GM21528 (cell line): ENCODE results near the gene TEX22.

Source experiments
- ATAC-seq: cut with Tn5 transposase; IDR thresholded peaks from one replicate; pipeline ENCODE4 v1.9.1; 2021; ENCODE audit warnings: mild to moderate bottlenecking, moderate library complexity; ENCODE audit not compliant: unreplicated experiment, low FRiP score

The TEX22 gene

DNA sequence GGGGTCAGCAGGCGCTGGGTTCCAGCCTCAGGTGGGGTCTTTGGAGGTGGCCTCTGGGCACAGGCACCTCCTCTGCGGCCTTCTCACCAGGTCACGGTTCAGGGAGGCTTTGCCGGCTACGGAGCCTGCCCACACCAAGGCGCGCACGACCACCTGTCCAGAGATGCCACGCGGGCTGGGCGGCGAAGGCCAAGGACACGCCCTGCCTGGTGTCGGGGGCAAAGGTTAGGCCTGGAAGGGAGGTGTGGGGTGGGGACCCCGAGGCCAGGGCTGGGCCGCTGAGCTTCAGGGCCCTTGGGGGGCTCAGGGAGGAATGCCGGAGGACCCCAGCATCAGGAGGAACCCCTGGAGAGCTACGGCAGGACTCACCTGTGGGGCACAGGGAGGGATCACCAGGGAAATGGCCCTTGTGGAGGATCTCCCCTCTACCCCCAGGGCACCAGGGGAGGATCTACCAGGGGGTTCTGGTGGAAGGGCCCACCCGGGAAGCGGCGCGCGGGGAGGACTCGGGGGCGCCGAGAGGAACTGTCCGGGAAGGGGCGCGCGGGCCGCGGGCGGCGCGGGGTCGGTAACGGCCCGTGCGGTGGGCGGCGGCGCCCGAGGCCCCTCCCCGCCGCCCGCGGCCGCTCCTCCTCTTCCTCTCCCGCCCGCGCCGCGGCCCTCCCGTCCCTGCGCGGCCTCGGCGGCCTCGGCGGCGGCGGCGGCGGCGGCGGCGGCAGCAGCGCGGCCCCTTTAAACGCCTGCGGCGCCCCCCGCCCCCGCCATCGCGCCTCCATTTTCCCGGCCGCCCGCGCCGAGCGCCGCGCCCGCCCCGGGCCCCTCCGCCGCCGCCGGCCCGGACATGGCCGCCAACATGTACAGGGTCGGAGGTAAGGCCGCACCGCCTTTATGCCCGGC is 21.1 kb downstream of the TEX22 start, which contains the start of gene MTA1:
Gene MTA1, plus strand, starts transcription at position 633 of the 897 bp plus-strand sequence. Its CDS starts 209 bp downstream, at position 842.
- ATAC-seq, result no peak

DNA sequence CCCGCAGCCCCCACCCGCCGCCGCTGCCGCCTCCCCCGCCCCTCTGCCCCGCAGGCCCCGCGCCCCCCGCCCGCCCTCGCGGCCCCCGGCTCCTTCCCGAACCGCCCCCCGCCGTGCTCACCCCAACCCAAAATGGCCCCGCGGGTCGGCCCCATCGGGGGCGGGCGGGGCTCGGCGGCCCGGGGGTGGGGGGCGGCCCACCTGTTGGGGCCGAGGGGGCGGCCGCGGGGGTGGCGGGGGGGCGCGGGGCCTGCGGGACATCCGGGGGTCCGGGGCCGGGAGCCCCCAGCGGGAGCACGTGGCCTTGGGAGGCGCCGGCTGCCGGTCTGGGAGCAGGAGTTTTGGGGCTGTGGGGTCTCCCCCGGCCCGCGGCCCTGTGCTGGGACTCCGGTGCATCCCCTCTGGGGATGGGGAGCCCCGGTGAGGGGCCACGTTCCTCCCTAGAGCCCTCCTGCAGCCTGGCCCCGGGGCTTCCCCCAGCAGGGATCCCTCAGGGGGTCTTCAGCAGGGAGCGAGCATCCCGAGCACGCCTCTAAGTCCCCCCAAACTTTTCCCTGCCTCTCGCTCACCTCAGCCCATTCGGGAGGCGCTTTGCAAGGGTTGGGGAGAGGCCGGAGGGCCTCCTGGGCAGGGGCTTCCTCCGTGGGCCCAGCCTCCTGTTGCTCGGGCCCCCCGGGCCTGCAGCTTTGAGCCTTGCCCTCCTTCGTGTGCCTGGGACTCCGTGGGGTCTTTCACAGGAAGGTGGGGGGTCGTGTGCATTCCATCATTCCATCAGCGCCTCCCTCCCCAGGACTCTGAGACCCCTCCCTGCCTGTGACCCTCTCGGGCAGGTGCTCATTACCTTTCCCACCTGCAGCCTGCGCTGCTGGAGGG is 22.0 kb downstream of the TEX22 start:
- no peak for ATAC-seq

DNA sequence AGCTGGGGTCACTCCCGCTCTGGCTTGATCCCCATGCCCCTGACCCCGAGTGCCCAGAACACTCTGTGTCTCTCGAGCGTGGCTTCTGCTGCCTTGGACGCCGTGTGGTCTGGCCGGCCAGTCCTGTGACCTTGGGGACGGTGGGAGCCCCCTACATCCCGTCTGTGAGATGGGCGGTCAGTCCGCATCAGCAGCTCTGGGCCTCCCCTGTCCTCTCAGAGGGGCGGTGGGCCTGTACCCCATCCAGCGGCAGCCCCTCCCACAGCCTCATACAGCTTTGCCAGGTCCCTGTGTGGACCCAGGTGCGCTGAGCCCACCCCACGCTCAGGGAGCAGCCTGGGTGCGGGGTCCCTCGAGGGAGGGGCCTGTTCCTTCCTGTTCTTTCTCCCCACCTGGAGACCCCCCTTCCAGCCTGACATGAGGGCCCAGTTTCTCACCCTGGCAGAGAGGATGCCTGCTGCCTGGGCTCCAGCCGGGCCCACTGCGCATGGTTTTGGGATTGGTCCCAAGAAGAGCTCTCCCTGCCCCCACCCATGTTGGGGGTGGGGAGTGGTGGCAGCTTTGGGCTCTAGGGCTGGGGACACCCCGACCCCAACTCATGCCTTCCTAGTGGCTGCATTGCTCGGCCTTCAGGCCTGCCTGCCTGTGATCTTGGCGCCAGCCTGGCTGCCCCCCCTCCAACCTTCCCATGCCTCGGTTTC is 22.8 kb downstream of the TEX22 start:
- ATAC-seq, result no peak

DNA sequence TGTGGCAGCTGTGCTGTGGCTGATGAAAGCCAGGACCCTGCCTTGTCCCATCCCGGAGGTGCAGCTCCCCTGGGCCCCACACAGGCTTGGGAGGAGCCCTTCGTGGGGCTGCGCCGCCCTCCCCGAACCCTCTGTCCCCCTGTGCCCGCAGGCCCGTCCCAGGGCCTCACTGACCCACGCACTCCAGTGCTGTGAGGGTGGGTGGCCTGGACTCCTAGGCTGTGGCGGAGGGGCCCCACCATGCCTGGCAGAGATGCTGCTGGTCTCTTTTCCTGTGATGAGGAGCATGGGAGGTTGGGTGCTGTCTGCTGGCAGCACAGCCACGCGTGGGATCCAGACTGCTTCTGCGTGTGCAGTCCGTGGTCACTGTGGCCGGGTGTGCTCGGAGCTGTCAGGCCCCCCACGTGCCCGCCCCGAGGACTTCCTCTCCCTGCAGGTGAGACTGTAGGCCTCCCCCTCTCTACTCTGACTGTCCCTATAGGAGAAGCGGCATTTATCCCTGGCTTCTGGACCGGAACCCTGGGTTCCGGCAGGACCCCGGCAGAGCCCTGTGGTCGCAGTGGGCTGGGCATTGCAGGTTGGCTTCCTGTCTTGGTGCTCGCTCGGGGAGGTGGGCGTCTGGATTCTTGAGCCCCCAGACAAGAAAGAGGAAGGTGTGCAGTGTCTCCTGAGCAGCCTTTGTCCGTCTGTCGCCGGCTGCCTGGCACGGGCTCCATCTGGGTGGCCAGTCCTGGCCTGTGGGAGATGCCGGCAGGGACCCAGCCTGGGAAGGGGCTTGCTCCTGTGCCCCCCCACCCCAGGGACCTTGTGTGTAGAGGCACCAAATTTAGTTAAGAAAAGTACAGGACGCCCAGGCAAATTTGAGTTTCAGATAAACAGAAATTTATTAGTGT is 23.6 kb downstream of the TEX22 start:
- no peak for ATAC-seq

DNA sequence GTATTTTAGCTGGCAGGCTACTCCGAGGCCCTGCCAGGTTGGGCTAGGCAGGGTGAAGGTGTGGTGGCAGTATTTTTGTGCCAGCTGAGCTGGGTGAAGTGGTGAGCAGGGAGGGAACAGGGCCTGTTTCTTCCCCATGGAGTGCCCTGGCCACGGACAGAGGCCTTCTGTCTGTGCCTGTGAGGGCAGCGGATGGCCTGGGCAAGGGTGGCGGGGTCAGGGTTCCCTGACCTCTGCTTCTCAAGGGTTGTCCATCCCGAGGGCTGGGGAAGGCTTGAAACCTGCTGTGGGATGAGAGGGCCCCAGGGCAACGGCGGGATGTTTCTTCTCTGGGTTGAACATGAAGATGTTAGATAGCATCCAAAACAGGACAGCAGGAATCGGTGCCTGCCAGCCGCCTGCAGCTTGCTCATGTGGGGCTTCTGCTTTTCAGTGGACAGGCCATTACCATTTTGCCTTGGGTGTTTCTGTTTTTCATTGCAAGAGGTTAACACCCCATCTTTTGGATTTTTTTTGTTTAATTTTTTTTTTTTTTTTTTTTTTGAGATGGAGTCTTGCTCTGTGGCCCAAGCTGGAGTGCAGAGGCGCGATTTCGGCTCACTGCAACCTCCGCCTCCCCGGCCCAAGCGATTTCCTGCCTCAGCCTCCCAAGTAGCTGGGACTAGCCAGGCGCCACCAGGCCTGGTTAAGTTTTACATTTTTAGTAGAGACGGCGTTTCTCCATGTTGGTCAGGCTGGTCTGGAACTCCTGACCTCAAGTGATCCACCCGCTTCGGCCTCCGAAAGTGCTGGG is 24.6 kb downstream of the TEX22 start:
- no peak for ATAC-seq

DNA sequence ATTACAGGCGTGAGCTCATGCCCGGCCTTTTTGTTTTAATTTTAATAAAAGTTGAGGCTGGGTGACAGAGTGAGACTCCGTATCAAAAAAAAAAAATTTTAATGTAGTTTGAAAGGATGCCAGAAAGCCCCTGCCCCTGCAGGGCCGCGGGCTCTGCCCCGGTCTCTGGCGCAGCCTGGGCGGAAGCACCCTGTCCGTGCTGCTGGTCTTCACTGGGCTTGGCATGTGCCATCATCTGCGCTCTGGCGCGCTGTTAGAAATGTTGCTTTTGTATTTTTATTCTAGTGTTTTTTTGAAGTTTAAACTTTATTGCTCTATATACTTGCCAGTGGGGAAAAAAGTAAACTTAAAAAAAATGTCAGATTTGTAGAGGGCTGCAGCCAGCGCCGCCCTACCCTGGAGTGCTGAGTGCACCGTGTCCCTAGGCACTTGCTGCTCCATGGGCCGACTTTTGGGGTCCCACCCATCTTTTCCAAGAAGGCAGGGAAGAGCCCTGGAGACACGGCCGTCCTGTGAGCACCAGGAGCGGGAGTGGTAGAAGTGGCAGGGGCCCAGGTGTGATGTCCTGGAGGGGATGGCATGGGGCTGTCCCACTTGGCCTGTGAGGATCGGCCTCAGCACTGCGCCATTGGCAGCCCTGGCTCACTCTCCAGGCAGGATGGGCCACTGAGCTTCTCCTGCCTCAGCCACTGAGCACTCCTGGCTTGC is 25.3 kb downstream of the TEX22 start:
- ATAC-seq, result no peak

DNA sequence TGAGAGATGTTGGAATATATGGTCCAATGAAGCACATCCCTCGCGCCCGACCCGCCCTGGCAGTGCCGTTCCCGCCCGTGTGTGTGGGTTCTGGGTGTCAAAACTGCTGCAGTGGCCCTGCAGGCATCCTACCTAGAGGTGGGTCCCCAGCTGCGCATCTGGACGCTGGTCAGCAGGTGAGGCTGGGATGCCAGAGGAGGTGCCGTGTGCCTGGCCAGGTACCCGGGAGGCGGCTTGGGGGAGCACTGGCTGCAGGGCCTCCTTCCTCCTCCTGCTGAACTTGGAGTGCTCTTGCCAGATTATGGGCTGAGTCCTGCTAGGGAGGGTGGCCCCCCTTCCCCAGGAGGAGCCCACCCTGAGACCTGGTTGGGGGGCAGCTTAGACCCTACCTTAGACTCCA is 26.5 kb downstream of the TEX22 start:
- ATAC-seq, result no peak

DNA sequence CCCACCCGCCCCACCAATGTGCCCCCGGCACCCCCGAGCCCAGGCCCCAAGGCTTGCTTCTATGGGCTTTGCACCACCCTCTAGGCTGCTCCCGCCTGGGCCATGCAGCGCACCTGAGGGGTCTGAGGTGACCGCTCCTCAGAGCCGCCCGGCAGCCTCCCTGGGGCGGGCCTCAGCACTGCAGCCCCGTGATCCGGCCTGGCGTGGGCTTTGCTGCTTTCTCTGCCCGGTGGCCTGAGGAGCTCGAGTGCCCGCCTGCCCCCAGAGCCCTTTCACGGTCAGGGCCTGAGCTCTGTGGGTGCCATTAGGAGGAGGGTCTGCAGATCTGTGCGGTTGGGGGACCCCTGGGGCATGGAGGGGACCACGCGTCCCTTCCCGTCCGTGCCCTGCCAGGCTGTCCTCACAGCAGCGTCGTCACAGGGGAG is 27.5 kb downstream of the TEX22 start:
- ATAC-seq, result no peak

DNA sequence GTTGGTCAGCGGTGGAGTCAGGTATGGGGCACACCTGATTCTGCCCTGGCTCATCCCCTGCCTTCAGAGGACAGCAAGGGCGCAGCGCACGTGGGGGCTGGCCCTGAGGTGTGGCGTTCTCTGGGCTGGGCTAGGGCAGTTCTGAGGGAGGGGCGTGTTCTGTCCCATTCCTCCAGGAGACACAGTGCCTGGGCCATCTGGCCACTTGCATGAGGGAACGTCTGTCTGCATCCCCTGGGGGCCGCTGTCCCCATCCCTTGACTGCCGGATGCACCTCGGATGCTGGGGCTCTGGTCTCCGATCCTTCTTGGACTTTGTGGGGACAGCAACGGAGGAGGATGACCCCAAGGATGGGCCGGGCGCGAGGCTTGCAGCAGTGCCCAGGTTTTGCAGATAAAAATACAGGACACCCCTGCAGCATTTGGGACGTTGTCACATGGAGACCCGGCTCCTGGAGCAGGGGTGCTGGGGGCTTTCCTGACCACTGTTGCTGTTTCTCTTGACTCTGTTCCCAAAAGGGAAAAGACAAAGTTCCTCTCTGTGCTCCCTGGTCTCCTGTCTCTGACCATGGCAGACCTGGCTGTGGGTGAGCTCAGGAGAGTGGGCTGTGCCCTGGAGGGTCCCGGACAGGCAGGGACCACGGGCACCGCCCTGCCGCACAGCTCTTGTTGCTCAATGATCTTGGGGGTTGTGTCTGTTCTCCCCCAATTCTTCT is 28.2 kb downstream of the TEX22 start:
- no peak for ATAC-seq

DNA sequence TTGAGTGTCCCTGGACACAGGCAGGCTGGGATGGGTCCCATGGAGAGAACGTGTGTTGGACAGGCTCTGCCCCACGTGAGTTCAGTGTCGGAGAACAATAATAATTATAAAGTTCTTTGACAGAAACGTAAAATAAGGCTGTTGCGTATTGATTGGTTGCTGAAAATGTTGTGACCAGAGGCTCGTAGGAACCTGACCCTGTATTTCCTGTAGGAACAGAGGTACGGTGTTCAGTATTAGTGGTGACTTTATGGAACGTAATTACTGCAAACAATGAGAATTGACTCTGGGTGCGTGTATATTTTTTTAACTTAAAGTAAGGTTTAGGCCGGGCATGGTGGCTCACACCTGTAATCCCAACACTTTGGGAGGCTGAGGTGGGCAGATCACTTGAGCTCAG is 29.1 kb downstream of the TEX22 start:
- ATAC-seq, result no peak

DNA sequence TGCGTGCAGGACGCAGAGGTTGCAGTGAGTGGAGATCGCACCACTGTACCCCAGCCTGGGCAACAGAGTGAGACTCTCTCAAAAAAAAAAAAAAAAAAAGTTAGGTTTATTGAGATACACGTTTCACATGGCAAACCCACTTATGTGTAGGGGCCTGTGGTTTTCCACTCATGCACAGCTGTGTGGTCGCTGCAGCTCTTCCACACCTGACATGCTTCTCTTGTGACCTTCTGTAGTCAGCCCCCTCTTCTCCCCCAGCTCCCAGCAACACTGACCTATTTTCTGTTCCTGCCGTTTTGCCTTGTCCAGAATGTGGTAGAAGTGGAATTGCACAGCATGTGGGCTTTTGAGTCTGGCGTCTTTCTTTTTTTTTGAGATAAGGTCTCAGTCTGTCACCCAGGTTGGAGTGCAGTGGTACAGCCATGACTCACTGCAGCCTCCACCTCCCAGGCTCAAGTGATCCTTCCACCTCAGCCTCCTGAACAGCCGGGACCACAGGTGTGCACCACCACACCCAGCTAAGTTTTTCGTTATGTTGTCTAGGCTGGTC is 29.7 kb downstream of the TEX22 start:
- ATAC-seq, result no peak

DNA sequence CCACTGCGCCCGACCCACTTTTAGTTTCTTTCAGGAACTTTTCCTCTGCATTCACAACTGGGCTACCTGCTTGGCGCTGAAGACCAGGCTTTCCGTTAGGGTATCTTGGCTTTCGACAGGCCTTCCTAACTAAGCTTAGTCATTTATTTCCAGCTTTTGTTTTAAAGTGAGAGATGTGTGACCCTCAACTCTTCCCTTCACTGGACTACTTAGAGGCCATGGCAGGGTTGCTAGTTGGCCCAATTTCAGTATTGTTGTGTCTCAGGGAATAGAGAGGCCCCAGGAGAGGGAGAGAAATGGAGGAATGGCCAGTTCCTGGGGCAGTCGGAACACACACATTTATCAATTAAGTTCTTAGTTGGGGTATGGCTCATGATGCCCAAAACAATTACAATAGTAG is 31.7 kb downstream of the TEX22 start:
- no peak for ATAC-seq

DNA sequence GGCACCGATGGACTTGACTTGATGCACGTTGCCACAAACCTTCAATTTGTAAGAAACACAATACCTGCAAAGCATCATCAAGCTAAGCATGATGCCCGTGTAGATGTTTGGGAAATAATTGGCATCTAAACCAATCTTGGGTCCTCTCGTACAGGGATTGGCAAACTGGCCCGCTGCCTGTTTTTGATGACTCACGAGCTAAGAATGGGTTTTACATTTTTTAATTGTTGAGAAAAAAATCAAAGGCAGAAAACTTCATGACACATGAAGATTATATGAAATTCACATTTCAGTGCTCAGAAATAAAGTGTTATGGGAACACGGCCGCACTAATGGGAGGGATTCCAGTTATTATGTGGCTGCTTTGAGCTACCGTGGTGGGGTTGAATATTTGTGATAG is 32.2 kb downstream of the TEX22 start:
- no peak for ATAC-seq

DNA sequence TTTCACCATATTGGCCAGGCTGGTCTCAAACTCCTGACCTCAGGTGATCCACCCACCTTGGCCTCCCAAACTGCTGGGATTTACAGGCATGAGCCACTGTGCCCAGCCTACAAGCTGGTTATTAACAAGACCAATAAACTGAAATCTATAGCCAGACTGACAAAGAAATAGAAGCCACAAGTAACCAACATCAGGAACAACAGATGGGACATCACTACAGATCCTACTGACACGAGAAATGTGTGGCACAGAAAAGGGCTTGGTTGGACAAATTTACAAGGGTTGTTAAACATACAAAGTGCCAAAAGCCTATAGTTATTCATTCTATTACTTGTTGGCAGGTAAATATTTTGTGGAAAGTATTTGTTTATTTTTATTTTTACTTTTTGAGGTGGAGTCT is 32.9 kb downstream of the TEX22 start:
- no peak for ATAC-seq

DNA sequence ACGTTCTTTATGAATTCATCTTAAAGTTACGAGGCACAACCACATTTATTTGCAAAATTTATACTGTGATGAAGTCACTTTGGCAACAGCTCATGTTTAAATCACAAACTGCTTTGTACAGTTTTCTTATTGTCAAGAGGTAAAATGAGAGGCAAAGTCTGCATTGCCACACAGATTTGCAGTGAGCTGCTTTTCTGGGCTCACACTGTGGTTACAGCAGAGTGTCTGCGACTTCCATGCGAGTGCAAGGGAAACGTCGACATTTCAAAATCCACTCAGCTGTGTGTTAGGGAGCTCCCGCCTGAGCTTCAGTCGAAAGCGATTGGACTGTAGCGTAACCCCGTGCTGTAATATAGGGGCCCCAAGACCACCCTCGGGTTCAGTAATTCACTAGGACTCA is 34.3 kb downstream of the TEX22 start:
- no peak for ATAC-seq

DNA sequence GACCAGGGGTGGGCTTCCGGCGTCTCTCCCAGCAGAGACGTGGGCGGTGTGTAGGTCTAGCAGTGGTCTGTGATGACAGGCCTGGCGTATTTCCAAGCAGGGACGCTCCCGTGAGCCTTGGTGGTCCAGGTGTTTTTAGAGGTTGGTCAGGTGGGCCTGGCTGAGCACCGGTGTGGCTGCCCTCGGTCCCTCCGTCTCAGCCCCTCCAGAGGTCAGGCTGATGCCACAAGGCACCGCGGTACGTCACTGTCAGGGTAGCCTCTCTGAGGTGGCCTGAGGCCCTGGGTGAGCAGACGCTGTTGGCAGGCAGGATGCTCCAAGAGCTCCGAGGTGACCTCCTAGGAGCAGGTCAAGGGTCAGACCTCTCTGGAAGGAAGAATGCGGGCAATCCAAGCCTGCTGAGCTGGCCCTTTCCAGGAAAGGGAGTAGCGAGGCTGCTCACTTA is 34.8 kb downstream of the TEX22 start:
- ATAC-seq, result no peak

DNA sequence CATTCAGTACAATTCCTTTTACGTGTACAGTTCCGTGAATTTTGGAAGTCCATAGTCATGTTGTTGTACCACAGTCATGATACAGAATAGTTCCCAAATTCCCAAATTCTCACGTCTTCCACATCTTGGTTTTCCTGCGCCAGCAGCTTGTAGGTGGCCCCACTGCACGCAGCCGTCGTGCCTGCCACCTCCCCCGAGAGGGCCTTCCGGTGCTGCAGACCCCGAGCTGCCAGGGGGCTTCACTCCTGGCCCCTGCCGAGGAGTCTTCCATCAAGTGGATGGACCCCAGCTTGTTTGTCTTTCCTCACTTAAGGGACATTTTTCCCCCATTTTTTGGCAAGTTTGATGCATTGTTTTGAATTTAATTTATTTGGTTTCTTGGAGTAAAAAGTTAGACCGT is 38.1 kb downstream of the TEX22 start:
- no peak for ATAC-seq
